H54 (cell line): Measurements from ENCODE around the gene EDAR.

Experiments used
- DNase-seq: peaks from one replicate; pipeline ENCODE4 v3.0.0; 2011; ENCODE audit warnings: low spot score, mixed read lengths; ENCODE audit not compliant: insufficient read length
- FAIRE-seq: peaks from 3 replicates; lab custom pipeline; 2011; peaks lifted over from hg19 to GRCh38; lab: Jason Lieb, UNC
- POLR2A ChIP-seq: IDR thresholded peaks from 2 replicates; pipeline ENCODE4 v1.6.1; 2011; ENCODE audit warnings: low read depth, mild to moderate bottlenecking, low read length

Gene EDAR

GRCh38 chr2:108916122-108916795, 72.8 kb downstream of the EDAR start:
- TF ChIP-seq POLR2A = no peak
- FAIRE-seq = no peak
- DNase-seq = no peak

GRCh38 chr2:108912629-108912902, 76.5 kb downstream of the EDAR start:
- FAIRE-seq (no peak), DNase-seq (no peak)
- no peak for TF ChIP-seq POLR2A

- FAIRE-seq = no peak
Measured at GRCh38 chr2:108911807-108912628, 77.0 kb downstream of the EDAR start.

GRCh38 chr2:108911401-108911800, 77.6 kb downstream of the EDAR start:
- DNase-seq = no peak
- no peak for FAIRE-seq
- no peak for TF ChIP-seq POLR2A

More at GRCh38 chr2:108911807-108912628, 77.0 kb downstream of the EDAR start:
- no peak for DNase-seq
- no peak for TF ChIP-seq POLR2A

- FAIRE-seq (no peak), DNase-seq (no peak)
- TF ChIP-seq POLR2A = no peak
Measured at GRCh38 chr2:108910541-108911396, 78.3 kb downstream of the EDAR start.

- no peak for TF ChIP-seq POLR2A
- FAIRE-seq = no peak
- no peak for DNase-seq
Measured at GRCh38 chr2:108910011-108910431, 79.0 kb downstream of the EDAR start.

- DNase-seq (no peak), FAIRE-seq (no peak)
- no peak for TF ChIP-seq POLR2A
Measured at GRCh38 chr2:108909275-108909823, 79.7 kb downstream of the EDAR start.

- TF ChIP-seq POLR2A = no peak
- DNase-seq (no peak), FAIRE-seq (no peak)
Measured at GRCh38 chr2:108908713-108909070, 80.3 kb downstream of the EDAR start.

GRCh38 chr2:108907822-108908712, 81.0 kb downstream of the EDAR start:
- DNase-seq = no peak
- FAIRE-seq = no peak
- no peak for TF ChIP-seq POLR2A

- DNase-seq = no peak
- no peak for FAIRE-seq
- TF ChIP-seq POLR2A = no peak
Measured at GRCh38 chr2:108906403-108907077, 82.5 kb downstream of the EDAR start.

GRCh38 chr2:108905906-108906305, 83.1 kb downstream of the EDAR start:
- TF ChIP-seq POLR2A = no peak
- DNase-seq = no peak
- no peak for FAIRE-seq

GRCh38 chr2:108905176-108905575, 83.8 kb downstream of the EDAR start:
- TF ChIP-seq POLR2A = no peak
- DNase-seq (no peak), FAIRE-seq (no peak)
